ENCODE data around the gene STAT5A. TPM values are rescaled to one million over a fixed set of nuclear protein-coding genes. Genes with fewer than 3 reads are reported as not detected.
"Not testable (repeated sequence)": the region's sequence is repeated elsewhere in the genome, so short reads cannot be mapped to it uniquely, and the experiment has no call there.

STAT5A gene
- total RNA-seq, 2 experiments from 2014 or later: 125 to 131 TPM

DNA sequence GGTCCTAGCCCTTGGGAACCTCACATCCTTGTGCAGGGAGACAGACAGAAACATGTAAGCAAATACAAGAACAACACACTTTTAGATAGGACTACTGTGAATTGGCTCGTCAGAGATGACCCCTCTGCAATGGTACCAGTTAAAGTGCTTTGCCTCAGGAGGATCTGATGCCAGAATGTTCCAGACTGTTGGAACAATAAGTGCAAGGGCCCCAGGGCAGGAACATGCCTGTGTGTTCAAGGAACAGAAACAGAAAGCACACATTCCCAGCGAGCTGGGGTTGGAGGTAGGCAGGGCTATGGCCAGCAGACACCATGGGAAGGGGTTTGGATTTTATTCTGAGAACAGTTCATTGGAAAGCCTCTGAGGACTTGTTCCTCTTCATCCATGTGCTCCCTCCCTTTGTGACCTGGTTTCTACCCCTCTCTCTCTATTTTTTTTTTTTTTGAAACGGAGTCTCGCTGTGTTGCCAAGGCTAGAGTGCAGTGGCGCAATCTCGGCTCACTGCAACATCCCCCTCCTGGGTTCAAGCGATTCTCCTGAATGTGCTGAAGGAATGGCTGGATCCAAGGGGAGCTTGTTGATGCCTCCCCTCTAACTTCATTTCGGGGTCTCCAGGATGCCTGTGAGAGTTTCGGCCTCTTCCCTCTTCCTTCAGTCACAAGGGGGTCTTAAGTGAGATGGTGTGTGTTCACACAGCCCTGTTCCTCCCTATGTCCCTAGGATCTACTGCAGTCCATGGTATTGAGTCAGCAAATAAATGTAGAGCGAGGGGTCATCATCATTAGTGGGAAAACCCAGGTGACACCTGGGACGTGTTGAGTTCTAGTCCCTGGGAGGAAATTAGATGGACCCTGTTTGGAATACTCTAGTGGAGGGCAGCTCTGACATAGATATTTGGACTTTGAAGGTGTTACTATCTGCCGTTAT is 6.4 kb downstream of the STAT5A start:
- POLR2A ChIA-PET: interaction anchor here (0.7 to 1.6 kb wide), 2 partner anchors 46 to 153 kb away, joined by 3 to 6 read pairs; no protein-coding TSS in a partner anchor
- H3K36me3 Mint-ChIP-seq: peaks cover 39% of the 10 kb centered on the region
- no peaks in the 10 kb centered on the region for H3K27me3 Mint-ChIP-seq
- H3K4me1 Mint-ChIP-seq: peaks cover 22% of the 10 kb centered on the region
- DNase-seq (no peak), ATAC-seq (ENCODE audit: low read depth) (no peak)
- H3K9me3 Mint-ChIP-seq: no peaks in the 10 kb centered on the region
- no peak overlapping the region for H3K27ac Mint-ChIP-seq
- H3K4me3 Mint-ChIP-seq: no peak overlapping the region

DNA sequence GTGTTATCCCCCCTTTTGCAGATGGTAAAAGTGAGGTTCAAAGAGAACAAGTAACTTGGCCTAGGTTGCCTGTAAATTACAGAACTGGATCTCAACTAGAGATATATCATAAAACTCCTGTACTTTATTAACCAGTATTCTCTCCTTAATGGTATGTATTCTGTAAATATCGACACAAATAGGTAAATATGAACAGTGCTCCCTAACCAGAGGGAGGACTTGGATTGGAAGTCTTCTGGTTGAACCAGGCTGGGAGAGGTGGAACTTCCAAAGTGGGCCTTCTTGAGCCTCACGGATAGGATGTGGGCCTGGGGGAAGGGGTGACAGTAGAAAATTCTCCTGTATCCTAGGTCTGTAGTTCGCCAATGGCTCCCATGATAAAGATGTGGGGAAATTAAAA is 7.7 kb downstream of the STAT5A start:
- peaks cover 14% of the 10 kb centered on the region for H3K4me1 Mint-ChIP-seq
- peaks cover 35% of the 10 kb centered on the region for H3K36me3 Mint-ChIP-seq
- H3K27me3 Mint-ChIP-seq: no peaks in the 10 kb centered on the region
- no peaks in the 10 kb centered on the region for H3K9me3 Mint-ChIP-seq
- POLR2A ChIA-PET: no interaction called here
- no peak for ATAC-seq (ENCODE audit: low read depth)
- DNase-seq: no peak
- H3K27ac Mint-ChIP-seq: no peak overlapping the region
- H3K4me3 Mint-ChIP-seq: no peak overlapping the region

DNA sequence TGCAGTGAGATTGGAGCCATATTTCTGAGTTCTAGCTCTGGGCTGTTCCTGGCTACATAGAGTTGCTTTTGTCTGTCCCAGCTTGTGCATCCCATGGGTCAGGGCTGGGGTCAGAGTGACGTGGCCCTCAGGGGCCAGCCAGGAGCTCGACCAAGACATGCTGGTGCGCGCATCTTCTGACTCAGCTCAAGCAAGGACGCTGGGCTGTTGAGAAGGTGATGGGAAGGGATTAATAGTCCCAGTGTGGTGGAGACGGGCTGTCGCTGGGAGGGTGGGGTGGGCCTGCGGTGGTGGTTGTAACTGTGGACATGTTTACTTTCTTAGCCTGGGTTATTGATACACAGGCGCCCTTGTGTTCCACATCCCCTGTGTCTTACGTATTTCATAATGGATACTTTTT is 9.5 kb downstream of the STAT5A start:
- H3K9me3 Mint-ChIP-seq; H3K27ac Mint-ChIP-seq; DNase-seq; POLR2A ChIA-PET; H3K4me3 Mint-ChIP-seq; H3K27me3 Mint-ChIP-seq; ATAC-seq (ENCODE audit: low read depth); H3K4me1 Mint-ChIP-seq: not testable (repeated sequence)
- H3K36me3 Mint-ChIP-seq: peaks cover 34% of the 10 kb centered on the region

DNA sequence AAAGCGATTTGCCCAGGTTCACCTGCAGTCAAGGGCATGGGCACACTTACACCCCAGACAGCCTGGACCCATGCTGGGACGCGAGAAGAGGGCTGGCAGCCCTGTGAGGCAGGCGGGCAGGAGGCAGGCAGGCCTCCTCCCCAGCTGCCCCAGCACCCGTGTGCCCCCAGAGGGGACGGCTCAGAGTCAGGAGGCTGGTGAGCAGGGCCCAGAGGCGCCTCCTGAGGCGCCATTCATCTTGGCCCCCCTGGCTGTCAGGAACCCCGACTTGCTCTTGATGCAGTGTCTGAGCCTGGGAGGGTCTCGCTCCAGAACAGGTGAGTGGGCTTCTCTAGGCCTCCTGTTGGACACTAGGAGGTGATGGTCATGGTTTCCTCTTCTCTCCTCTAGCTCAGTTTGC is 11.1 kb downstream of the STAT5A start:
- ATAC-seq (ENCODE audit: low read depth); H3K4me1 Mint-ChIP-seq; H3K27ac Mint-ChIP-seq; H3K4me3 Mint-ChIP-seq; DNase-seq; H3K9me3 Mint-ChIP-seq; H3K27me3 Mint-ChIP-seq; POLR2A ChIA-PET: not testable (repeated sequence)
- peaks cover 30% of the 10 kb centered on the region for H3K36me3 Mint-ChIP-seq

- H3K4me1 Mint-ChIP-seq; POLR2A ChIA-PET; H3K27ac Mint-ChIP-seq; H3K9me3 Mint-ChIP-seq; H3K4me3 Mint-ChIP-seq; H3K27me3 Mint-ChIP-seq; ATAC-seq (ENCODE audit: low read depth); DNase-seq: not testable (repeated sequence)
- peaks cover 32% of the 10 kb centered on the region for H3K36me3 Mint-ChIP-seq
Observed at GRCh38 chr17:42299913-42300312, 11.6 kb downstream of the STAT5A start.

DNA sequence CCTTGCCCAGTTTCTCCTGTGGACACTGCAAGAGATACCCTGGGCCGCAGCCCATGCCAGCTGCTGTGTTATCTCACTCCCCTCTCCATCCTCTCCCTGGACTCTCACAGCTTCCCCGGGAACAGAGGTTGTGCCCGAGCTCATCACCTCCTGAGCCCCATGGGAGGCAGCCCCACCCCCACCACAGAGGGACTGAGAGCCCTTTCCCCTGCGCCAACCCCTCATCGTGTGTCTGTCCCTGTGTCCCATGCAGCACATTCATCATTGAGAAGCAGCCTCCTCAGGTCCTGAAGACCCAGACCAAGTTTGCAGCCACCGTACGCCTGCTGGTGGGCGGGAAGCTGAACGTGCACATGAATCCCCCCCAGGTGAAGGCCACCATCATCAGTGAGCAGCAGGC is 12.7 kb downstream of the STAT5A start:
- Mint-ChIP-seq H3K4me1 (peaks cover 5% of the 10 kb centered on the region), H3K27me3 (no peaks in the 10 kb centered on the region), H3K27ac (peak overlapping the region; percentile 45), H3K9me3 (no peaks in the 10 kb centered on the region), H3K4me3 (no peak overlapping the region), H3K36me3 (peaks cover 30% of the 10 kb centered on the region)
- DNase-seq (no peak), ATAC-seq (ENCODE audit: low read depth) (no peak)
- POLR2A ChIA-PET: interaction anchor here (1.3 to 1.4 kb wide), 2 partner anchors 10 to 14 kb away, joined by 3 to 4 read pairs; no protein-coding TSS in a partner anchor

DNA sequence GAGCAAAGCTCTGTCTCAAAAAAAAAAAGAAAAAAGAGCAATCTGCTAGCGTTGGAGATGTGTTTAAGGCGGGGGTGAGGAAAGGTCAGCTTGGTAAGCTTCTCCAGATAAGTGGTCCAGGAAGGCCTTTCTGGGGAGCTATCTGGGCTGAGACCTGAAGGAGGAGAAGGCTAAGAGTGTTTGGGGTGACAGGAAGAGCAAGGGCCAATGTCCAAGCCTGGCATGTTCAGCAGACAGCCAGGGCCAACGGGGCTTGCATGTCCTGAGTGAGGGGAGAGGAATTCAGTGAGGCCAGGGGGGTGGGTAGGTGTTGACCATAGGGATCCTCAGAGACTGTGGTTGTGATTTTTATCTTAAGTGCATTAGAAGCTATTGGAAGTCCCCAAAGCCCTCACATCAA is 15.4 kb downstream of the STAT5A start:
- POLR2A ChIA-PET: no interaction called here
- no peaks in the 10 kb centered on the region for H3K27me3 Mint-ChIP-seq
- no peak overlapping the region for H3K4me3 Mint-ChIP-seq
- ATAC-seq (ENCODE audit: low read depth) (no peak), DNase-seq (no peak)
- H3K4me1 Mint-ChIP-seq: peaks cover 7% of the 10 kb centered on the region
- peaks cover 34% of the 10 kb centered on the region for H3K36me3 Mint-ChIP-seq
- H3K9me3 Mint-ChIP-seq: no peaks in the 10 kb centered on the region
- no peak overlapping the region for H3K27ac Mint-ChIP-seq

- DNase-seq: no peak
- Mint-ChIP-seq H3K27me3 (no peaks in the 10 kb centered on the region), H3K4me1 (peaks cover 7% of the 10 kb centered on the region), H3K4me3 (no peak overlapping the region), H3K27ac (no peak overlapping the region), H3K36me3 (peaks cover 36% of the 10 kb centered on the region), H3K9me3 (no peaks in the 10 kb centered on the region)
- no peak for ATAC-seq (ENCODE audit: low read depth)
- POLR2A ChIA-PET: no interaction called here
Observed at GRCh38 chr17:42304187-42305030, 16.1 kb downstream of the STAT5A start.

DNA sequence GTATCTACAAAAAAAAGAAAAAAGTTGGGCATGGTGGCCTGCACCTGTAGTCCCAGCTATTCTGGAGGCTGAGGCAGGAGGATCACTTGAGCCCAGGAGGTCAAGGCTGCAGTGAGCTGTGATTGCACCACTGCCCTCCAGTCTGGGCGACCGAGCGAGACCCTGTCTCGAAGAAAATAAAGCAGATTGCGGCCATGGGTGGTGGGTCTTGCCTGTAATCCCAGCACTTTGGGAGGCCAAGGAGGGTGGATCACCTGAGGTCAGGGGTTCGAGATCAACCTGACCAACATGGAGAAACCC is 16.7 kb downstream of the STAT5A start:
- H3K27ac Mint-ChIP-seq; POLR2A ChIA-PET; H3K4me3 Mint-ChIP-seq; ATAC-seq (ENCODE audit: low read depth); H3K27me3 Mint-ChIP-seq; H3K9me3 Mint-ChIP-seq; DNase-seq; H3K4me1 Mint-ChIP-seq: not testable (repeated sequence)
- peaks cover 36% of the 10 kb centered on the region for H3K36me3 Mint-ChIP-seq

DNA sequence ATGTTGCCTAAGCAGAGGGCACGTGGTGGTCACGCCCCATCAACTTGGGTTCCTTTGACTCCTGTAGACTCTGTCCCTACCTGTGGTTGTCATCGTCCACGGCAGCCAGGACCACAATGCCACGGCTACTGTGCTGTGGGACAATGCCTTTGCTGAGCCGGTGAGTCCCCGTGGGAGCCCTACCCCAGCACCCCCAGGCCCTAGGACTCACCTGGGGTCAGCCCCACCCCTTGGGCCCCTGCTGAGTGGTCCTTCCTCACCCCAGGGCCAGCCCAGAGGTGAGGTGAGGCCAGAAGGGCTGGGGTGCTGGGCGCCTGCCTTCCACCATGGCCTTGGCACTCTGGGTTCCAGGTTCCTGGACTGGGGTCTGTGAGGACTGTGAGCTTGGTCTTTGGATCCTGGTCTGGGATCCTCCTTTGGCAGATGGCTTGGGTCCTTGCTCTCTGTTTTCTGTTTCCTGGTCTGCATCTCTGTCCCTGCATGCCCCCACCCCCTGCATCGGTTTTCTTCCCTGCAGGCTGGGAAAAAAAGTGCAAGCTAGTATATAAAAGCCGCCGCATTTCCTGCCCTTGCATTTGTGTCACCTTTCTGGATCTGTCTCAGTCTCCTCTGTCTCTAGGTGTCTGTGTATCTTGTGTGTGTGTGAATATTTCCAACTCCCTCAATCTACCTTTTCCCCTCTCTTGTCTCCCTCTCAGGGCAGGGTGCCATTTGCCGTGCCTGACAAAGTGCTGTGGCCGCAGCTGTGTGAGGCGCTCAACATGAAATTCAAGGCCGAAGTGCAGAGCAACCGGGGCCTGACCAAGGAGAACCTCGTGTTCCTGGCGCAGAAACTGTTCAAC is 17.5 kb downstream of the STAT5A start:
- ATAC-seq (ENCODE audit: low read depth): no peak
- no peak for DNase-seq
- no peaks in the 10 kb centered on the region for H3K9me3 Mint-ChIP-seq
- no peak overlapping the region for H3K4me3 Mint-ChIP-seq
- POLR2A ChIA-PET: interaction anchor here (0.6 kb wide), 1 partner anchor 20 kb away, joined by 3 read pairs; no protein-coding TSS in a partner anchor
- peaks cover 41% of the 10 kb centered on the region for H3K36me3 Mint-ChIP-seq
- H3K27me3 Mint-ChIP-seq: no peaks in the 10 kb centered on the region
- H3K27ac Mint-ChIP-seq: peak overlapping the region; percentile 69
- H3K4me1 Mint-ChIP-seq: peaks cover 11% of the 10 kb centered on the region

- DNase-seq (no peak), ATAC-seq (ENCODE audit: low read depth) (no peak)
- Mint-ChIP-seq H3K4me1 (peaks cover 14% of the 10 kb centered on the region), H3K9me3 (no peaks in the 10 kb centered on the region), H3K36me3 (peaks cover 37% of the 10 kb centered on the region), H3K27ac (peak overlapping the region; percentile 69), H3K27me3 (no peaks in the 10 kb centered on the region), H3K4me3 (no peak overlapping the region)
- POLR2A ChIA-PET: interaction anchor here (0.6 kb wide), 1 partner anchor 21 kb away, joined by 3 read pairs; no protein-coding TSS in a partner anchor
Observed at GRCh38 chr17:42306385-42306667, 18.0 kb downstream of the STAT5A start.

GRCh38 chr17:42307362-42307927 is 19.1 kb downstream of the STAT5A start:
- no peaks in the 10 kb centered on the region for H3K27me3 Mint-ChIP-seq
- no peak for DNase-seq
- POLR2A ChIA-PET: no interaction called here
- no peaks in the 10 kb centered on the region for H3K9me3 Mint-ChIP-seq
- H3K4me1 Mint-ChIP-seq: peaks cover 21% of the 10 kb centered on the region
- peaks cover 27% of the 10 kb centered on the region for H3K36me3 Mint-ChIP-seq
- ATAC-seq (ENCODE audit: low read depth): no peak
- H3K4me3 Mint-ChIP-seq: no peak overlapping the region
- H3K27ac Mint-ChIP-seq: peak overlapping the region; percentile 32

DNA sequence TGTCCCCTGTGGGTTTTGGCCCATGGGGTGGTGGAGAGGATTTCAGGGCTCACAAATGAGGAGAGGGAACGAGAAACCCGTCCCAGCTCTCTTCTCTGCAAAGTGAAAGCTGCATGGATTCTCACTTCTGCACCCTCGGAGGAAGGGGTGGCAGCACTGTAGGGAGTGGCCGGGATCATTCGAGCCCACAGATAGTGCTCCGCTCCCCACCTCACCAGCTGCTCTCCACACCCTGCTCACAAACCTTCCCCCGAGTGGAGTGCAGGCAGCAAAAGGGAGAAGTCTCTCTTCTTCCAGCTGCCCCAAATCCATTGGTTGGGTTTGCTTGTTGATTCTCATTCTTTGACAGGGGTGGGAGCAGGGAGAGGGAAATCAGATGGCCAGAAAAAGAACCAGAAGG is 20.1 kb downstream of the STAT5A start:
- Mint-ChIP-seq H3K4me1 (peaks cover 28% of the 10 kb centered on the region), H3K9me3 (no peaks in the 10 kb centered on the region), H3K36me3 (peaks cover 23% of the 10 kb centered on the region), H3K4me3 (no peak overlapping the region), H3K27me3 (no peaks in the 10 kb centered on the region), H3K27ac (no peak overlapping the region)
- POLR2A ChIA-PET: interaction anchor here (1.3 kb wide), 1 partner anchor 95 kb away, joined by 3 read pairs; no protein-coding TSS in a partner anchor
- DNase-seq: no peak
- ATAC-seq (ENCODE audit: low read depth): no peak

Data from activated naive CD8-positive, alpha-beta T cell treated with anti-CD3 and anti-CD28 coated beads, Interleukin-2, amount 10 ng/mL, durations not matched to agents 7 days and 5 days (primary cell).